PC-9 (cell line): ENCODE results near the gene SUGCT. TPM values are rescaled to one million over a fixed set of nuclear protein-coding genes. Genes with fewer than 3 reads are reported as not detected.

Experiments used
- BruUV-seq: library from RNA; stranded (reverse); fragments of 400-500 nt; replicated peaks from 2 replicates; lab custom pipeline; 2021; lab: Mats Ljungman, UMichigan
- CTCF ChIA-PET: fragments of 300-600 bp; sonication (Branson Sonifier 250); formaldehyde crosslinking; loops from one replicate; lab custom pipeline; 2022; ENCODE audit warnings: antibody characterized with exemption; lab: Charles Lee
- POLR2A ChIA-PET: fragments of 300-600 bp; sonication (Branson Sonifier 250); formaldehyde crosslinking; loops from one replicate; lab custom pipeline; 2022; ENCODE audit warnings: antibody characterized with exemption; ENCODE audit not compliant: unreplicated experiment; lab: Charles Lee
- DNase-seq, 2 experiments: peaks; one replicate each; pipeline versions ENCODE4 v3.0.0 to v3.0.0-alpha.2; 2015 to 2022; ENCODE audit warnings: mixed read lengths in 1 of 2
- H2AFZ ChIP-seq: fragments of 200-600 bp; sonication (generic); 2 replicates; pipeline ENCODE4 v1.8.1; 2017; ENCODE audit warnings: antibody characterized with exemption
- H3F3A ChIP-seq: fragments of 200-600 bp; sonication (generic); 2 replicates; pipeline ENCODE4 v1.8.1; 2017; ENCODE audit warnings: antibody characterized with exemption, mild to moderate bottlenecking, low read depth; ENCODE audit not compliant: insufficient read depth
- H3K27ac ChIP-seq: fragments of 200-600 bp; sonication (generic); 2 replicates; pipeline ENCODE4 v1.6.1; 2016; ENCODE audit warnings: mixed run types
- H3K27me3 ChIP-seq: fragments of 200-600 bp; sonication (generic); 2 replicates; pipeline ENCODE4 v1.6.1; 2016; ENCODE audit warnings: low read depth, mixed run types; ENCODE audit not compliant: insufficient read depth
- H3K36me3 ChIP-seq: fragments of 200-600 bp; sonication (generic); 2 replicates; pipeline ENCODE4 v1.6.1; 2016; ENCODE audit warnings: low read depth, mixed run types
- H3K4me1 ChIP-seq: fragments of 200-600 bp; sonication (generic); replicated peaks from 2 replicates; pipeline ENCODE4 v1.6.1; 2016; ENCODE audit warnings: mixed run types; ENCODE audit not compliant: insufficient read depth
- H3K4me2 ChIP-seq: fragments of 200-600 bp; sonication (generic); 2 replicates; pipeline ENCODE4 v1.6.1; 2017; ENCODE audit warnings: mixed run types
- H3K4me3 ChIP-seq: fragments of 200-600 bp; sonication (generic); 2 replicates; pipeline ENCODE4 v1.6.1; 2016; ENCODE audit warnings: mixed run types
- H3K79me2 ChIP-seq: fragments of 200-600 bp; sonication (generic); 2 replicates; pipeline ENCODE4 v1.6.1; 2017; ENCODE audit warnings: low read depth, mixed run types
- H3K9me2 ChIP-seq: fragments of 200-600 bp; sonication (generic); 2 replicates; pipeline ENCODE4 v1.8.1; 2017; ENCODE audit warnings: mild to moderate bottlenecking; ENCODE audit not compliant: insufficient read depth
- H3K9me3 ChIP-seq: fragments of 200-600 bp; sonication (generic); 2 replicates; pipeline ENCODE4 v1.8.1; 2016; ENCODE audit warnings: low read depth; ENCODE audit not compliant: insufficient read depth
- H4K20me1 ChIP-seq: fragments of 200-600 bp; sonication (generic); 2 replicates; pipeline ENCODE4 v1.8.1; 2017; ENCODE audit not compliant: insufficient read depth
- CTCF ChIP-seq: fragments of 200-600 bp; sonication (generic); conservative IDR thresholded peaks from 2 replicates; pipeline ENCODE4 v1.6.1; 2017; ENCODE audit warnings: mixed run types, antibody characterized with exemption, mild to moderate bottlenecking, moderate library complexity
- EZH2 ChIP-seq: fragments of 200-600 bp; sonication (generic); IDR thresholded peaks from 2 replicates; pipeline ENCODE4 v1.8.0; 2017; ENCODE audit warnings: antibody characterized with exemption, low read depth
- intact Hi-C: fragments of 100-400 bp; cut with micrococcal nuclease; formaldehyde crosslinking; loops from one replicate; pipeline ENCODE4 v1.10.0; 2022; ENCODE audit not compliant: unreplicated experiment
- total RNA-seq: library from RNA; stranded (reverse); gene quantifications from 2 replicates; pipeline ENCODE4 v1.2.3, GENCODE V29; 2021

The SUGCT gene
- total RNA-seq, 1 experiment from 2014 or later, result 3.5 TPM

- no peak for DNase-seq
- intact Hi-C loops, result no loop called here
- CTCF ChIA-PET, result no interaction called here
These were observed 171.8 kb downstream of the SUGCT start for GRCh38 chr7:40306596-40306995.

GRCh38 chr7:40310258-40310657 lies 175.5 kb downstream of the SUGCT start:
- ChIA-PET POLR2A (no interaction called here), CTCF (no interaction called here)
- no peak overlapping the region for H3K4me3 ChIP-seq
- H3K4me2 ChIP-seq, result no peak overlapping the region
- no peak for DNase-seq
- no peaks in the 10 kb centered on the region for H3K79me2 ChIP-seq
- no peaks in the 10 kb centered on the region for H3K4me1 ChIP-seq
- no peaks in the 10 kb centered on the region for H3F3A ChIP-seq
- intact Hi-C loops, result no loop called here
- no peaks in the 10 kb centered on the region for H3K9me2 ChIP-seq
- no peak overlapping the region; the same call in 1 of the 2 replicates for H2AFZ ChIP-seq
- no peaks in the 10 kb centered on the region for H3K36me3 ChIP-seq
- H4K20me1 ChIP-seq, result no peaks in the 10 kb centered on the region
- no peak overlapping the region for H3K27ac ChIP-seq
- no peaks in the 10 kb centered on the region for H3K27me3 ChIP-seq
- no TSS peak for BruUV-seq
- no peaks in the 10 kb centered on the region for H3K9me3 ChIP-seq
- TF ChIP-seq CTCF (no peak), EZH2 (no peak)

More at GRCh38 chr7:40306596-40306995, 171.8 kb downstream of the SUGCT start:
- no peak overlapping the region for H2AFZ ChIP-seq
- no peak overlapping the region for H3K4me3 ChIP-seq
- TF ChIP-seq CTCF, result no peak
- TF ChIP-seq EZH2, result no peak
- BruUV-seq, result no TSS peak
- H3K36me3 ChIP-seq, result no peaks in the 10 kb centered on the region
- no peaks in the 10 kb centered on the region for H3K9me3 ChIP-seq
- H3K9me2 ChIP-seq, result no peaks in the 10 kb centered on the region
- POLR2A ChIA-PET, result no interaction called here
- no peaks in the 10 kb centered on the region for H4K20me1 ChIP-seq
- H3F3A ChIP-seq, result no peaks in the 10 kb centered on the region
- H3K27ac ChIP-seq, result no peak overlapping the region
- H3K4me2 ChIP-seq, result no peak overlapping the region
- H3K27me3 ChIP-seq, result no peaks in the 10 kb centered on the region
- H3K79me2 ChIP-seq, result no peaks in the 10 kb centered on the region
- H3K4me1 ChIP-seq, result no peaks in the 10 kb centered on the region

GRCh38 chr7:40311307-40311706 lies 176.5 kb downstream of the SUGCT start:
- no peaks in the 10 kb centered on the region for H4K20me1 ChIP-seq
- no peaks in the 10 kb centered on the region for H3K9me3 ChIP-seq
- no peaks in the 10 kb centered on the region for H3F3A ChIP-seq
- no peak overlapping the region for H3K4me3 ChIP-seq
- ChIA-PET POLR2A (no interaction called here), CTCF (no interaction called here)
- H3K9me2 ChIP-seq, result no peaks in the 10 kb centered on the region
- intact Hi-C loops, result no loop called here
- no peak for DNase-seq
- H3K27me3 ChIP-seq, result no peaks in the 10 kb centered on the region
- no peak overlapping the region for H2AFZ ChIP-seq
- H3K36me3 ChIP-seq, result no peaks in the 10 kb centered on the region
- TF ChIP-seq EZH2 (no peak), CTCF (no peak)
- no peaks in the 10 kb centered on the region for H3K4me1 ChIP-seq
- no peak overlapping the region for H3K4me2 ChIP-seq
- no peak overlapping the region for H3K27ac ChIP-seq
- BruUV-seq, result no TSS peak
- no peaks in the 10 kb centered on the region for H3K79me2 ChIP-seq
